ENCODE data around the gene PBRM1. TPM values are rescaled to one million over a fixed set of nuclear protein-coding genes. Genes with fewer than 3 reads are reported as not detected.

The PBRM1 gene
- total and polyA plus RNA-seq, 2 of the 13 experiments (the other 11 are each of a cell fraction or from before 2014, with no cell fraction given), result 10.9 to 33.2 TPM

DNA sequence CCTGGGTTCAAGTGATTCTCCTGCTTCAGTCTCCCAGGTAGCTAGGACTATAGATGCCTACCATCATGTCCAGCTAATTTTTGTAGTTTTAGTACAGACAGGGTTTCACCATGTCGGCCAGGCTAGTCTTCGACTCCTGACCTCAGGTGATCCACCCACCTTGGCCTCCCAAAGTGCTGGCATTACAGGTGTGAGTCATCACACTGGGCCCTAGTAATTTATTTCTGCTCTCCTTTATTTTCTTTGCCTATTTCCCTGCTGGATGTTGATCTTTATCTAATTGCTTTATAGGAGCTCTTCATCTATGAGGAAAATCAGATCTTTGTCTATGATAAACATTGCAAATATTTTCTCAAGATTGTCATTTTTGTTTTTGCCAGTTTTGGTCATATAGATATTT is 117.6 kb downstream of the PBRM1 start (continued):
- TF ChIP-seq, protein P1, sequence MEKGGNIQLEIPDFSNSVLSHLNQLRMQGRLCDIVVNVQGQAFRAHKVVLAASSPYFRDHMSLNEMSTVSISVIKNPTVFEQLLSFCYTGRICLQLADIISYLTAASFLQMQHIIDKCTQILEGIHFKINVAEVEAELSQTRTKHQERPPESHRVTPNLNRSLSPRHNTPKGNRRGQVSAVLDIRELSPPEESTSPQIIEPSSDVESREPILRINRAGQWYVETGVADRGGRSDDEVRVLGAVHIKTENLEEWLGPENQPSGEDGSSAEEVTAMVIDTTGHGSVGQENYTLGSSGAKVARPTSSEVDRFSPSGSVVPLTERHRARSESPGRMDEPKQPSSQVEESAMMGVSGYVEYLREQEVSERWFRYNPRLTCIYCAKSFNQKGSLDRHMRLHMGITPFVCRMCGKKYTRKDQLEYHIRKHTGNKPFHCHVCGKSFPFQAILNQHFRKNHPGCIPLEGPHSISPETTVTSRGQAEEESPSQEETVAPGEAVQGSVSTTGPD (CRISPR knock-in tag; IDR thresholded peaks at IDR 0.05), result no peak

DNA sequence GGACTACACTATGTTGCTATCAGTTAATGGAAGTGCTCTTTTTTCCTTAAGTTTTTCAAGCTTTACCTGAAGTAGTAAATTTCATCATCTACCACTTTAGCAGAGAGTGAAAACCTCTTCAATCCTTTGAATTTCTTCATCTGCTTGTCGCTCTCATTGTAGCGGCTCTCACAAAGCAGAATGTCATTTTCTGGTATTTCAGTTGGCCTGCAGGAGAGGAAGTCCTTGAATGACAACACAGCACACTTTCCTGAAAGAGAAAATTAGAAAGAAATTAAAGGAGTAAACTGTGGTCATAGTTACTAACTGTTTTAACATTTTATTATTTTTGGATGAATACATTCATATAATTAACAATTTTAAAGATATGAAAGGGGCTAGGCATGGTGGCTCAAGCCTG is 121.7 kb downstream of the PBRM1 start:
- BruUV-seq (replicated peaks), result no TSS peak
- WGBS (ENCODE audit: low lambda C conversion rate), result 96% methylated on average over 2 of the region's 2 CpGs
- intact Hi-C loops (cut with micrococcal nuclease; ENCODE audit: unreplicated experiment), result no loop called here
- ATAC-seq (no peak), DNase-seq (ENCODE audit: low spot score) (no peak), FAIRE-seq (no peak)
- H3K9me3 ChIP-seq (ENCODE audit: low read length), result no peaks in the 10 kb centered on the region
- H3K36me3 ChIP-seq (replicated peaks in 1 of 2; ENCODE audit: control insufficient read depth in 1 of 2, insufficient read depth in 2 of 2, low read length in 2 of 2), result peaks cover 9 to 47% of the 10 kb centered on the region in 2 experiments; a peak in 4 of 5 replicates
- POLR2A ChIA-PET, result no interaction called here
- no peak overlapping the region for H3K4me3 ChIP-seq (replicated peaks in 1 of 3; ENCODE audit: insufficient read depth in 1 of 3, low read depth in 2 of 3, low read length in 3 of 3)
- no peaks in the 10 kb centered on the region for H3K27me3 ChIP-seq (ENCODE audit: control insufficient read depth in 1 of 2, insufficient read depth in 2 of 2, low read length in 2 of 2)
- in situ Hi-C loops (cut with HindIII; ENCODE audit: extremely low pct_ligation_motif_present, low pct_unique_long_range_greater_than_20kb), result no loop called here
- no peak overlapping the region for H3K27ac ChIP-seq (ENCODE audit: extremely low read length, insufficient read depth, low read length)
- no peaks in the 10 kb centered on the region for H4K20me1 ChIP-seq (ENCODE audit: insufficient read depth, low read length)
- CTCF ChIA-PET (ENCODE audit: low intra/inter-chr PET ratio, low total read pairs), result no interaction called here
- no peak overlapping the region for H3K4me2 ChIP-seq (ENCODE audit: low read depth, low read length)
- H3K9ac ChIP-seq (ENCODE audit: insufficient read depth, low read depth, low read length), result no peak overlapping the region
- H2AFZ ChIP-seq (ENCODE audit: low read length), result no peak overlapping the region
- no peaks in the 10 kb centered on the region for H3K4me1 ChIP-seq (ENCODE audit: insufficient read depth, low read length)
- H3K79me2 ChIP-seq (ENCODE audit: insufficient read depth, low read length), result no peaks in the 10 kb centered on the region
- TF ChIP-seq, protein P2, sequence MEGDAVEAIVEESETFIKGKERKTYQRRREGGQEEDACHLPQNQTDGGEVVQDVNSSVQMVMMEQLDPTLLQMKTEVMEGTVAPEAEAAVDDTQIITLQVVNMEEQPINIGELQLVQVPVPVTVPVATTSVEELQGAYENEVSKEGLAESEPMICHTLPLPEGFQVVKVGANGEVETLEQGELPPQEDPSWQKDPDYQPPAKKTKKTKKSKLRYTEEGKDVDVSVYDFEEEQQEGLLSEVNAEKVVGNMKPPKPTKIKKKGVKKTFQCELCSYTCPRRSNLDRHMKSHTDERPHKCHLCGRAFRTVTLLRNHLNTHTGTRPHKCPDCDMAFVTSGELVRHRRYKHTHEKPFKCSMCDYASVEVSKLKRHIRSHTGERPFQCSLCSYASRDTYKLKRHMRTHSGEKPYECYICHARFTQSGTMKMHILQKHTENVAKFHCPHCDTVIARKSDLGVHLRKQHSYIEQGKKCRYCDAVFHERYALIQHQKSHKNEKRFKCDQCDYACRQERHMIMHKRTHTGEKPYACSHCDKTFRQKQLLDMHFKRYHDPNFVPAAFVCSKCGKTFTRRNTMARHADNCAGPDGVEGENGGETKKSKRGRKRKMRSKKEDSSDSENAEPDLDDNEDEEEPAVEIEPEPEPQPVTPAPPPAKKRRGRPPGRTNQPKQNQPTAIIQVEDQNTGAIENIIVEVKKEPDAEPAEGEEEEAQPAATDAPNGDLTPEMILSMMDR (CRISPR knock-in tag; IDR thresholded peaks at IDR 0.05), result no peak
- TF ChIP-seq ZNF644 (CRISPR knock-in tag; IDR thresholded peaks at IDR 0.05; ENCODE audit: low read depth) (no peak), POLR2A (IDR thresholded peaks at IDR 0.05; ENCODE audit: insufficient read depth in 1 of 2, low read depth in 2 of 2, low read length in 2 of 2) (no peak), ZBTB7A (CRISPR knock-in tag; IDR thresholded peaks at IDR 0.05) (no peak), ZNF468 (CRISPR knock-in tag; IDR thresholded peaks at IDR 0.05) (no peak), SAFB2 (CRISPR knock-in tag; IDR thresholded peaks at IDR 0.05; ENCODE audit: borderline replicate concordance, low read depth) (no peak), SOX5 (CRISPR knock-in tag; IDR thresholded peaks at IDR 0.05; ENCODE audit: borderline replicate concordance) (no peak), ZNF570 (CRISPR knock-in tag; IDR thresholded peaks at IDR 0.05; ENCODE audit: borderline replicate concordance) (no peak), SRSF9 (IDR thresholded peaks at IDR 0.05; ENCODE audit: borderline replicate concordance, insufficient read depth, low read depth, low read length, poor library complexity, severe bottlenecking) (no peak)
- TF ChIP-seq, protein P3, sequence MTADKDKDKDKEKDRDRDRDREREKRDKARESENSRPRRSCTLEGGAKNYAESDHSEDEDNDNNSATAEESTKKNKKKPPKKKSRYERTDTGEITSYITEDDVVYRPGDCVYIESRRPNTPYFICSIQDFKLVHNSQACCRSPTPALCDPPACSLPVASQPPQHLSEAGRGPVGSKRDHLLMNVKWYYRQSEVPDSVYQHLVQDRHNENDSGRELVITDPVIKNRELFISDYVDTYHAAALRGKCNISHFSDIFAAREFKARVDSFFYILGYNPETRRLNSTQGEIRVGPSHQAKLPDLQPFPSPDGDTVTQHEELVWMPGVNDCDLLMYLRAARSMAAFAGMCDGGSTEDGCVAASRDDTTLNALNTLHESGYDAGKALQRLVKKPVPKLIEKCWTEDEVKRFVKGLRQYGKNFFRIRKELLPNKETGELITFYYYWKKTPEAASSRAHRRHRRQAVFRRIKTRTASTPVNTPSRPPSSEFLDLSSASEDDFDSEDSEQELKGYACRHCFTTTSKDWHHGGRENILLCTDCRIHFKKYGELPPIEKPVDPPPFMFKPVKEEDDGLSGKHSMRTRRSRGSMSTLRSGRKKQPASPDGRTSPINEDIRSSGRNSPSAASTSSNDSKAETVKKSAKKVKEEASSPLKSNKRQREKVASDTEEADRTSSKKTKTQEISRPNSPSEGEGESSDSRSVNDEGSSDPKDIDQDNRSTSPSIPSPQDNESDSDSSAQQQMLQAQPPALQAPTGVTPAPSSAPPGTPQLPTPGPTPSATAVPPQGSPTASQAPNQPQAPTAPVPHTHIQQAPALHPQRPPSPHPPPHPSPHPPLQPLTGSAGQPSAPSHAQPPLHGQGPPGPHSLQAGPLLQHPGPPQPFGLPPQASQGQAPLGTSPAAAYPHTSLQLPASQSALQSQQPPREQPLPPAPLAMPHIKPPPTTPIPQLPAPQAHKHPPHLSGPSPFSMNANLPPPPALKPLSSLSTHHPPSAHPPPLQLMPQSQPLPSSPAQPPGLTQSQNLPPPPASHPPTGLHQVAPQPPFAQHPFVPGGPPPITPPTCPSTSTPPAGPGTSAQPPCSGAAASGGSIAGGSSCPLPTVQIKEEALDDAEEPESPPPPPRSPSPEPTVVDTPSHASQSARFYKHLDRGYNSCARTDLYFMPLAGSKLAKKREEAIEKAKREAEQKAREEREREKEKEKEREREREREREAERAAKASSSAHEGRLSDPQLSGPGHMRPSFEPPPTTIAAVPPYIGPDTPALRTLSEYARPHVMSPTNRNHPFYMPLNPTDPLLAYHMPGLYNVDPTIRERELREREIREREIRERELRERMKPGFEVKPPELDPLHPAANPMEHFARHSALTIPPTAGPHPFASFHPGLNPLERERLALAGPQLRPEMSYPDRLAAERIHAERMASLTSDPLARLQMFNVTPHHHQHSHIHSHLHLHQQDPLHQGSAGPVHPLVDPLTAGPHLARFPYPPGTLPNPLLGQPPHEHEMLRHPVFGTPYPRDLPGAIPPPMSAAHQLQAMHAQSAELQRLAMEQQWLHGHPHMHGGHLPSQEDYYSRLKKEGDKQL (CRISPR knock-in tag; IDR thresholded peaks at IDR 0.05; ENCODE audit: low read depth), result no peak
- TF ChIP-seq, protein P4, sequence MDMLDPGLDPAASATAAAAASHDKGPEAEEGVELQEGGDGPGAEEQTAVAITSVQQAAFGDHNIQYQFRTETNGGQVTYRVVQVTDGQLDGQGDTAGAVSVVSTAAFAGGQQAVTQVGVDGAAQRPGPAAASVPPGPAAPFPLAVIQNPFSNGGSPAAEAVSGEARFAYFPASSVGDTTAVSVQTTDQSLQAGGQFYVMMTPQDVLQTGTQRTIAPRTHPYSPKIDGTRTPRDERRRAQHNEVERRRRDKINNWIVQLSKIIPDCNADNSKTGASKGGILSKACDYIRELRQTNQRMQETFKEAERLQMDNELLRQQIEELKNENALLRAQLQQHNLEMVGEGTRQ (IDR thresholded peaks at IDR 0.05; ENCODE audit: low read depth, low read length), result no peak
- TF ChIP-seq, protein P4 (CRISPR knock-in tag; IDR thresholded peaks at IDR 0.05; ENCODE audit: borderline replicate concordance), result no peak
